ENCODE measurements around the gene TRIM71. TPM values are rescaled to one million over a fixed set of nuclear protein-coding genes. Genes with fewer than 3 reads are reported as not detected.

TRIM71 gene
- total and polyA plus RNA-seq, 2 experiments from 2014 or later = 1.9 to 14.5 TPM

DNA sequence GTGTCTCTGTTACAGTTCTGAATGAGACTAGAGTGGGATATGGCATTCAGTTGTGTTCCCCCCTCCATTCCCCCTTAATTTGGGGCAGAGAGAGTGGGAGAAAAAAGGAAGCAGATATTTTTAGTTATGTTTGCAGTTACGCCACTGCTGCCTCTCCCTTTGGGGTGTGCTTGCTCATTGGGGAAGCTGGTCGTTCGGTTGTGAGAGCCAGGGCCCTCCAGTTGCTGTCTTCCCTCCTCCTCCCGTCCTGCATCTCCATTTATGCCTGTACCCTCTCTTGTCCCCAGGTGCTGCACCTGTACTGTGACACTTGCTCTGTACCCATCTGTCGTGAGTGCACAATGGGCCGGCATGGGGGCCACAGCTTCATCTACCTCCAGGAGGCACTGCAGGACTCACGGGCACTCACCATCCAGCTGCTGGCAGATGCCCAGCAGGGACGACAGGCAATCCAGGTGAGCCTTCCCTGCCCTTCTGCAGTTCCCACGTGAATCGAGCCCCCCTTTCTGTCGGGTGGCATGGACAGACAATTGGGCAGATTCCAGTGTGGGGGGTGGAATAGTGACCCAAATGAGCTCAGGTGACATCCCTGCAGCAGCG, 55.8 kb downstream of the TRIM71 start:
- Histone ChIP-seq H3K9me2 (replicated peaks; ENCODE audit: insufficient read depth) (no peaks in the 10 kb centered on the region), H4K20me1 (ENCODE audit: insufficient read depth, poor library complexity, severe bottlenecking) (peaks cover 4% of the 10 kb centered on the region), H3K4me1 (ENCODE audit: insufficient read depth) (peaks cover 31% of the 10 kb centered on the region), H3K4me2 (no peak overlapping the region), H3K36me3 (replicated peaks; ENCODE audit: insufficient read depth, low read depth) (no peaks in the 10 kb centered on the region), H3K27me3 (no peaks in the 10 kb centered on the region), H3K79me2 (peaks cover 76% of the 10 kb centered on the region), H3K4me3 (no peak overlapping the region), H2AFZ (no peak overlapping the region), H3K9me3 (ENCODE audit: low read depth) (no peaks in the 10 kb centered on the region), H3K27ac (peak overlapping the region; percentile 2)
- DNase-seq (ENCODE audit: low spot score) = no peak
- TF ChIP-seq, protein P1, sequence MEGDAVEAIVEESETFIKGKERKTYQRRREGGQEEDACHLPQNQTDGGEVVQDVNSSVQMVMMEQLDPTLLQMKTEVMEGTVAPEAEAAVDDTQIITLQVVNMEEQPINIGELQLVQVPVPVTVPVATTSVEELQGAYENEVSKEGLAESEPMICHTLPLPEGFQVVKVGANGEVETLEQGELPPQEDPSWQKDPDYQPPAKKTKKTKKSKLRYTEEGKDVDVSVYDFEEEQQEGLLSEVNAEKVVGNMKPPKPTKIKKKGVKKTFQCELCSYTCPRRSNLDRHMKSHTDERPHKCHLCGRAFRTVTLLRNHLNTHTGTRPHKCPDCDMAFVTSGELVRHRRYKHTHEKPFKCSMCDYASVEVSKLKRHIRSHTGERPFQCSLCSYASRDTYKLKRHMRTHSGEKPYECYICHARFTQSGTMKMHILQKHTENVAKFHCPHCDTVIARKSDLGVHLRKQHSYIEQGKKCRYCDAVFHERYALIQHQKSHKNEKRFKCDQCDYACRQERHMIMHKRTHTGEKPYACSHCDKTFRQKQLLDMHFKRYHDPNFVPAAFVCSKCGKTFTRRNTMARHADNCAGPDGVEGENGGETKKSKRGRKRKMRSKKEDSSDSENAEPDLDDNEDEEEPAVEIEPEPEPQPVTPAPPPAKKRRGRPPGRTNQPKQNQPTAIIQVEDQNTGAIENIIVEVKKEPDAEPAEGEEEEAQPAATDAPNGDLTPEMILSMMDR (IDR thresholded peaks at IDR 0.05; ENCODE audit: poor library complexity) = no peak
- 83% methylated on average over 12 of the region's 12 CpGs for WGBS (ENCODE audit: low lambda C conversion rate, missing lambda C conversion rate)

DNA sequence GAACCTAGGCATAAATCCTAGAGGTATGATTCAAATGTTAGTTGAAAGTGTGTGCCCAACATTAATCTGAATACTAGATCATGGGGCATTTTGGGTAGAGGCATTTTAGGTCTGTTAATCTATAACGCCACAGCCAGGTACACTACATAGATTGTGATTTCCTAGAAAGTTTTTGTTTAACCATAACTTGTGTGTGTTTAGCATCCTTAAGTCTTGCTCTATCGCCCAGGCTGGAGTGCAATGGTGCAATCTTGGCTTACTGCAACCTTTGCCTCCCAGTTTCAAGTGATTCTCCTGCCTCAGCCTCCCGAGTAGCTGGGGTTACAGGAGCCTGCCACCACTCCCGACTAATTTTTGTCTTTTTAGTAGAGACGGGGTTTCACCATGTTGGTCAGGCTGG, 59.1 kb downstream of the TRIM71 start:
- DNase-seq (ENCODE audit: low spot score) = no peak
- H3K9me3 ChIP-seq (ENCODE audit: low read depth) = no peaks in the 10 kb centered on the region
- no peaks in the 10 kb centered on the region for H4K20me1 ChIP-seq (ENCODE audit: insufficient read depth, poor library complexity, severe bottlenecking)
- no peaks in the 10 kb centered on the region for H3K36me3 ChIP-seq (replicated peaks; ENCODE audit: insufficient read depth, low read depth)
- H3K4me1 ChIP-seq (ENCODE audit: insufficient read depth) = peaks cover 18% of the 10 kb centered on the region
- H3K79me2 ChIP-seq = peaks cover 71% of the 10 kb centered on the region
- no peak overlapping the region for H3K27ac ChIP-seq
- no peak overlapping the region for H2AFZ ChIP-seq
- H3K27me3 ChIP-seq = no peaks in the 10 kb centered on the region
- no peak for TF ChIP-seq EZH2 (IDR thresholded peaks at IDR 0.05; ENCODE audit: borderline replicate concordance)
- no peak for TF ChIP-seq EZH2phosphoT487 (IDR thresholded peaks at IDR 0.05; ENCODE audit: low read depth, severe bottlenecking, unreplicated experiment)
- TF ChIP-seq, protein P1 (IDR thresholded peaks at IDR 0.05; ENCODE audit: poor library complexity) = no peak
- H3K9me2 ChIP-seq (replicated peaks; ENCODE audit: insufficient read depth) = no peaks in the 10 kb centered on the region
- WGBS (ENCODE audit: low lambda C conversion rate, missing lambda C conversion rate) = 90% methylated on average over 5 of the region's 5 CpGs
- no peak overlapping the region for H3K4me2 ChIP-seq
- no peak overlapping the region for H3K4me3 ChIP-seq

DNA sequence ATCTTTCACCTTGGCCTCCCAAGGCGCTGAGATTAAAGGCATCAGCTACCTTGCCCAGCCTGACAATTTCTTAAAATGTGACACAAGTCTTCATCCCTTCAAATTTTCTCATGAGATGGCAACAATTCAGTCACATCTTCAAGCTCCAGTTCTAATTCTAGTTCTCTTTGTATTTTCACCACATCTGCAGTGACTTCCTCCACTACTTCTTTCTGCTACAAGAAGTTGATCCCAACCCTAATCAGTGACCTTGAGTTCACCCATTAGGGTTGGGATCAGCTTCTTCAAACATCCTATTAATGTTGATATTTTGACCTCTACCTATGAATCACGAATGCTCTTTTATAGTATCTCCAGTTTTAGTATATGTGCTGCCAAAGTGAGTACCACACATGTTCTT, 59.8 kb downstream of the TRIM71 start:
- no peak overlapping the region for H3K27ac ChIP-seq
- no peak overlapping the region for H2AFZ ChIP-seq
- DNase-seq (ENCODE audit: low spot score) = no peak
- peaks cover 71% of the 10 kb centered on the region for H3K79me2 ChIP-seq
- TF ChIP-seq EZH2 (IDR thresholded peaks at IDR 0.05; ENCODE audit: borderline replicate concordance) = no peak
- TF ChIP-seq, protein P1 (IDR thresholded peaks at IDR 0.05; ENCODE audit: poor library complexity) = no peak
- TF ChIP-seq EZH2phosphoT487 (IDR thresholded peaks at IDR 0.05; ENCODE audit: low read depth, severe bottlenecking, unreplicated experiment) = no peak
- no peak overlapping the region for H3K4me2 ChIP-seq
- no peaks in the 10 kb centered on the region for H3K9me2 ChIP-seq (replicated peaks; ENCODE audit: insufficient read depth)
- no peak overlapping the region for H3K4me3 ChIP-seq
- H3K9me3 ChIP-seq (ENCODE audit: low read depth) = no peaks in the 10 kb centered on the region
- no peaks in the 10 kb centered on the region for H3K27me3 ChIP-seq
- peaks cover 12% of the 10 kb centered on the region for H3K4me1 ChIP-seq (ENCODE audit: insufficient read depth)
- H3K36me3 ChIP-seq (replicated peaks; ENCODE audit: insufficient read depth, low read depth) = no peaks in the 10 kb centered on the region
- H4K20me1 ChIP-seq (ENCODE audit: insufficient read depth, poor library complexity, severe bottlenecking) = no peaks in the 10 kb centered on the region
- 80% methylated on average over 2 of the region's 2 CpGs for WGBS (ENCODE audit: low lambda C conversion rate, missing lambda C conversion rate)

DNA sequence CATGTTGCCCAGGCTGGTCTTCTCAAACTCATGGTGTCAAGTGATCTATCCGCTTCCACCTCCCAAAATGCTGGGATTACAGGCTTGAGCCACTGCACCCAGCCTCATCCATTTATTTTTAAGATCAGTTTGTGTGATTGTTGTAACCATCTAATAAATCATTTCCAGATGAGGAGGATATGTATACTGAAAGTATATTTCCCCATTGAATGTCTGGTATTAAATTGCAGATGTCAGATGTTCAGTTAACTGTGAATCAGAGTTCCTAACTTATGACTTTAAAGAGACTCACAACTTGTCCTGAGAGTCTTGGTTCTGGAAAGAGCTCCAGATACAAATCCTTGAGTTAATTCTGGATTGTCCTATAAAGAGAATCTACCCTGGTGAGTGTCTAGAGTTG, 62.4 kb downstream of the TRIM71 start:
- Histone ChIP-seq H3K4me2 (no peak overlapping the region), H3K36me3 (replicated peaks; ENCODE audit: insufficient read depth, low read depth) (no peaks in the 10 kb centered on the region), H4K20me1 (ENCODE audit: insufficient read depth, poor library complexity, severe bottlenecking) (no peaks in the 10 kb centered on the region), H3K9me3 (ENCODE audit: low read depth) (no peaks in the 10 kb centered on the region), H3K4me1 (ENCODE audit: insufficient read depth) (peaks cover 14% of the 10 kb centered on the region), H3K4me3 (no peak overlapping the region), H3K27me3 (no peaks in the 10 kb centered on the region), H3K9me2 (replicated peaks; ENCODE audit: insufficient read depth) (no peaks in the 10 kb centered on the region), H3K79me2 (peaks cover 71% of the 10 kb centered on the region), H3K27ac (no peak overlapping the region), H2AFZ (no peak overlapping the region)
- WGBS (ENCODE audit: low lambda C conversion rate, missing lambda C conversion rate) = 95% methylated on average over 1 of the region's 1 CpG
- no peak for DNase-seq (ENCODE audit: low spot score)
- no peak for TF ChIP-seq EZH2phosphoT487 (IDR thresholded peaks at IDR 0.05; ENCODE audit: low read depth, severe bottlenecking, unreplicated experiment)
- TF ChIP-seq EZH2 (IDR thresholded peaks at IDR 0.05; ENCODE audit: borderline replicate concordance) = no peak
- TF ChIP-seq, protein P1 (IDR thresholded peaks at IDR 0.05; ENCODE audit: poor library complexity) = no peak
